GM12892 (cell line): ENCODE data around the gene COCH.

Experiments used
- POLR2A ChIP-seq: IDR thresholded peaks from 2 replicates; pipeline ENCODE4 v1.6.1; 2011; ENCODE audit warnings: low read depth, low read length, control low read depth
- POLR2AphosphoS5 ChIP-seq: IDR thresholded peaks from 2 replicates; pipeline ENCODE4 v1.6.1; 2011; ENCODE audit warnings: low read depth, low read length, control low read depth
- TAF1 ChIP-seq: IDR thresholded peaks from 2 replicates; pipeline ENCODE4 v1.6.1; 2011; ENCODE audit warnings: low read depth, mild to moderate bottlenecking, control low read depth, low read length, borderline replicate concordance

GRCh38 chr14:30925254-30925653 lies 50.9 kb downstream of the COCH start:
- TF ChIP-seq POLR2AphosphoS5 (no peak), POLR2A (no peak), TAF1 (no peak)
